Testis (tissue), 3 donors: ENCODE data around the gene GSC. TPM values are rescaled to one million over a fixed set of nuclear protein-coding genes. Genes with fewer than 3 reads are reported as not detected.
"Not testable (repeated sequence)": the region's sequence is repeated elsewhere in the genome, so short reads cannot be mapped to it uniquely, and the experiment has no call there.

Source experiments
- DNase-seq: peaks from one replicate; pipeline ENCODE4 v3.0.0-alpha.2; 2019
- H3K27ac ChIP-seq, 2 donors: fragments of 200-600 bp; sonication (generic); one replicate each; pipeline ENCODE4 v1.5.1; 2019
- H3K27me3 ChIP-seq: fragments of 200-600 bp; sonication (generic); one replicate; pipeline ENCODE4 v1.5.1; 2019
- H3K36me3 ChIP-seq: fragments of 200-600 bp; sonication (generic); one replicate; pipeline ENCODE4 v1.5.1; 2017; ENCODE audit warnings: low read depth; ENCODE audit errors: missing control alignments
- H3K4me1 ChIP-seq: fragments of 200-600 bp; sonication (generic); one replicate; pipeline ENCODE4 v1.5.1; 2019
- H3K4me3 ChIP-seq, 2 donors: fragments of 200-600 bp; sonication (generic); one replicate each; pipeline ENCODE4 v1.5.1; 2017 to 2019
- H3K9me3 ChIP-seq: fragments of 200-600 bp; sonication (generic); one replicate; pipeline ENCODE4 v1.5.1; 2017
- CTCF ChIP-seq, 3 experiments: fragments of 450-650 bp in 2 of 3; fragments of 200-600 bp in 1 of 3; sonication (generic) in 1 of 3; IDR thresholded peaks; one replicate each; pipeline ENCODE4 v1.5.1; 2016 to 2019; ENCODE audit warnings: antibody characterized with exemption in 3 of 3, mild to moderate bottlenecking in 2 of 3, moderate library complexity in 1 of 3
- POLR2A ChIP-seq: fragments of 450-650 bp; IDR thresholded peaks from one replicate; pipeline ENCODE4 v1.6.1; 2017; ENCODE audit warnings: antibody characterized with exemption, mild to moderate bottlenecking, moderate library complexity
- WGBS, 2 donors: methylation state at CpG; one replicate each; pipeline ENCODE4 v1.1.5; 2018; 5-methylcytosine and 5-hydroxymethylcytosine counted together
- intact Hi-C: fragments of 100-400 bp; cut with DNase I; formaldehyde crosslinking; loops from one replicate; pipeline ENCODE4 v1.15.1; 2023; ENCODE audit warnings: low total_unique reads
- polyA plus RNA-seq: library from polyadenylated mRNA; stranded (reverse); fragments of 350-450 nt; fragmentation: Illumina TruSeq; extraction: RNeasy Lipid Tissue Mini Kit (QIAGEN cat#74804); gene quantifications from one replicate; pipeline ENCODE4 v1.2.3, GENCODE V29; 2014; ENCODE audit warnings: low read depth, low replicate concordance; ENCODE audit not compliant: insufficient read depth
- total RNA-seq, 2 donors: library from RNA; depleted of rRNA; stranded (reverse); fragments of >200 nt; gene quantifications; one replicate each; pipeline ENCODE4 v1.2.3, GENCODE V29; 2016

The GSC gene
- total and polyA plus RNA-seq, 3 donors from 2014 or later: 0.51 to 2.0 (median 2.0) TPM

- no peaks in the 10 kb centered on the region for H3K4me1 ChIP-seq
- no peaks in the 10 kb centered on the region for H3K9me3 ChIP-seq
- no peak overlapping the region for H3K4me3 ChIP-seq
- 69 to 77% methylated on average over 8 of the region's 8 CpGs for WGBS, 2 donors
- TF ChIP-seq CTCF (IDR thresholded peaks at IDR 0.05) (no peak), POLR2A (no peak)
- no peak overlapping the region for H3K27ac ChIP-seq
- intact Hi-C loops: no loop called here
- no peaks in the 10 kb centered on the region for H3K36me3 ChIP-seq
- H3K27me3 ChIP-seq: no peaks in the 10 kb centered on the region
- DNase-seq: no peak
Measured at GRCh38 chr14:94801225-94801624, 31.3 kb upstream of the GSC start.

DNA sequence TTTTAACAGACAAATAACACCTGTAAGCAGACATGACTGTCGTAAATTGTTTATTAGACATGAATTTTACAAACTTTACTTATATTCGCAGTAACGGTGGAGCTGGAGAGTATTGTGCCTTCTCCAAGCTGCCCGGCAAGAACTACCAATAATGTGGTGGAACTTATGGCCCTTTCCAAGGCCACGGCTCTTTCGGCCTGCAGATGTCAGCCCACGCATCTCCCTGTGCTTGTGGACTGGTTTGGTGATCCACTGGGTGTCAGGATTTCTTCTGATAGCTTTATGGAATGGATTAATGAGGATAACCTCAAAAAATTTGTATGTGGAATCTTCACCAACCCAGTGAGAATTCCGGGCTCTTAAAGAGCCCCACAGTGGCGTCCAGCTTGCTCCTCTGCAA is 30.9 kb upstream of the GSC start:
- DNase-seq, intact Hi-C loops: not testable (repeated sequence)
- WGBS, 2 donors: 62 to 67% methylated on average over 9 of the region's 9 CpGs

GRCh38 chr14:94797887-94798286 is 28.0 kb upstream of the GSC start:
- intact Hi-C loops: no loop called here
- WGBS, 2 donors: 83 to 87% methylated on average over 2 of the region's 2 CpGs
- DNase-seq: no peak
- Histone ChIP-seq H3K9me3 (no peaks in the 10 kb centered on the region), H3K27me3 (no peaks in the 10 kb centered on the region), H3K27ac (no peak overlapping the region), H3K4me1 (no peaks in the 10 kb centered on the region), H3K4me3 (no peak overlapping the region), H3K36me3 (no peaks in the 10 kb centered on the region)
- TF ChIP-seq POLR2A: no peak
- TF ChIP-seq CTCF (IDR thresholded peaks at IDR 0.05): no peak

More for the DNA sequence above, 30.9 kb upstream of the GSC start:
- not testable (repeated sequence) for H3K27me3 ChIP-seq, H3K4me3 ChIP-seq, H3K9me3 ChIP-seq, H3K27ac ChIP-seq, H3K4me1 ChIP-seq, H3K36me3 ChIP-seq

DNA sequence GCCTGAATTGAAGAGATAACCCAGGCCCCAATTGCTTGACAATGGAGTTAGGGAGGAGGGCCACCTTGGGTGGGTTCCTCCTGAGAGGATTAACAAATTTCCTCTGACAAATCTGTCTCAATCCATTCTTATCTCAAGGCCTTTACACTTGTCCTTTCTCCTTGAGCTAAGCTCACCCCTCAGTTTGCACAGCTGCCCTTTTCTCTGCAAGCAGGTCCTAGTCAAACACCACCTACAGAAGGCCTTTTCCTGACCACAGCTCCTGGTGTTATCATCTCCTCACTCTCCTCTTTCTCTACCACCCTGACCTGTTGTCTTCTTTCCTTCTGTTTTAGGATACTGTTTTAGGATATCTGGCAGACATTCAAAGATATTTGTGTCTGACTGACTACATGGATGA is 26.4 kb upstream of the GSC start:
- Histone ChIP-seq H3K4me1 (no peaks in the 10 kb centered on the region), H3K9me3 (no peaks in the 10 kb centered on the region), H3K27me3 (no peaks in the 10 kb centered on the region), H3K36me3 (no peaks in the 10 kb centered on the region), H3K27ac (no peak overlapping the region), H3K4me3 (no peak overlapping the region)
- no peak for DNase-seq
- no peak for TF ChIP-seq CTCF (IDR thresholded peaks at IDR 0.05)
- TF ChIP-seq POLR2A: no peak
- intact Hi-C loops: no loop called here

GRCh38 chr14:94795372-94795771 is 25.5 kb upstream of the GSC start:
- no peaks in the 10 kb centered on the region for H3K4me1 ChIP-seq
- WGBS, 2 donors: 89 to 96% methylated on average over 3 of the region's 3 CpGs
- intact Hi-C loops: no loop called here

More at GRCh38 chr14:94795372-94795771, 25.5 kb upstream of the GSC start:
- H3K36me3 ChIP-seq: no peaks in the 10 kb centered on the region
- no peaks in the 10 kb centered on the region for H3K9me3 ChIP-seq
- TF ChIP-seq CTCF (IDR thresholded peaks at IDR 0.05) (no peak), POLR2A (no peak)
- DNase-seq: no peak
- no peak overlapping the region for H3K4me3 ChIP-seq
- H3K27ac ChIP-seq: no peak overlapping the region
- no peaks in the 10 kb centered on the region for H3K27me3 ChIP-seq
